Inflammatory macrophage (primary cell): ENCODE results near the gene ANAPC1.
"Not testable (repeated sequence)": the region's sequence is repeated elsewhere in the genome, so short reads cannot be mapped to it uniquely, and the experiment has no call there.

ENCODE experiments used
- DNase-seq, 2 donors: peaks; one replicate each; pipeline ENCODE4 v3.0.0-alpha.2; 2020 to 2022

The ANAPC1 gene

GRCh38 chr2:111903930-111904439 lies 20.0 kb upstream of the ANAPC1 start:
- no peak for DNase-seq

GRCh38 chr2:111903516-111903915 lies 19.5 kb upstream of the ANAPC1 start:
- no peak for DNase-seq

- DNase-seq = peak; percentile 45 to 54
Measured at GRCh38 chr2:111900859-111901258, 16.9 kb upstream of the ANAPC1 start.

- peak; percentile 17 to 51 for DNase-seq
Measured at GRCh38 chr2:111898703-111899514, 14.9 kb upstream of the ANAPC1 start.

- DNase-seq = peak; percentile 51 to 63
Measured at GRCh38 chr2:111897924-111898702, 14.1 kb upstream of the ANAPC1 start, which contains the start of gene MERTK. TSS of gene MERTK (plus strand) at chr2:111898607. CDS start at chr2:111898736, 129 bp downstream.

GRCh38 chr2:111897630-111897923 lies 13.6 kb upstream of the ANAPC1 start:
- no peak for DNase-seq

- no peak for DNase-seq
Measured at GRCh38 chr2:111896576-111896975, 12.6 kb upstream of the ANAPC1 start.

GRCh38 chr2:111896024-111896423 lies 12.0 kb upstream of the ANAPC1 start:
- peak; percentile 63 to 70 for DNase-seq

GRCh38 chr2:111884592-111884964 lies 585 bp upstream of the ANAPC1 start:
- DNase-seq = no peak

GRCh38 chr2:111872806-111873205 lies 11.2 kb downstream of the ANAPC1 start:
- not testable (repeated sequence) for DNase-seq

GRCh38 chr2:111865124-111865523 lies 18.9 kb downstream of the ANAPC1 start:
- DNase-seq = not testable (repeated sequence)

GRCh38 chr2:111860005-111860404 lies 24.0 kb downstream of the ANAPC1 start:
- not testable (repeated sequence) for DNase-seq

GRCh38 chr2:111852544-111852943 lies 31.4 kb downstream of the ANAPC1 start:
- not testable (repeated sequence) for DNase-seq

- DNase-seq = not testable (repeated sequence)
Measured at GRCh38 chr2:111850646-111851045, 33.3 kb downstream of the ANAPC1 start.

- DNase-seq = not testable (repeated sequence)
Measured at GRCh38 chr2:111839625-111840282, 44.2 kb downstream of the ANAPC1 start.

GRCh38 chr2:111838992-111839391 lies 45.0 kb downstream of the ANAPC1 start:
- DNase-seq = not testable (repeated sequence)

GRCh38 chr2:111834221-111834620 lies 49.8 kb downstream of the ANAPC1 start:
- DNase-seq = not testable (repeated sequence)

- DNase-seq = not testable (repeated sequence)
Measured at GRCh38 chr2:111830479-111830878, 53.5 kb downstream of the ANAPC1 start.

GRCh38 chr2:111828217-111828766 lies 55.7 kb downstream of the ANAPC1 start:
- DNase-seq = not testable (repeated sequence)

- DNase-seq = not testable (repeated sequence)
Measured at GRCh38 chr2:111812970-111813622, 70.9 kb downstream of the ANAPC1 start.

- not testable (repeated sequence) for DNase-seq
Measured at GRCh38 chr2:111790633-111791032, 93.4 kb downstream of the ANAPC1 start.

- not testable (repeated sequence) for DNase-seq
Measured at GRCh38 chr2:111784081-111784480, 99.9 kb downstream of the ANAPC1 start.
